VCaP (cell line): ENCODE results near the gene CMBL.

Source experiments
- H3K27ac ChIP-seq: fragments of 450-650 bp; 2 replicates; pipeline ENCODE4 v1.5.1; 2017
- TF ChIP-seq, protein P1 (sequence below): fragments of 450-650 bp; conservative IDR thresholded peaks from 2 replicates; pipeline ENCODE4 v1.5.1; 2017; ENCODE audit warnings: mild to moderate bottlenecking, moderate library complexity

The CMBL gene

DNA sequence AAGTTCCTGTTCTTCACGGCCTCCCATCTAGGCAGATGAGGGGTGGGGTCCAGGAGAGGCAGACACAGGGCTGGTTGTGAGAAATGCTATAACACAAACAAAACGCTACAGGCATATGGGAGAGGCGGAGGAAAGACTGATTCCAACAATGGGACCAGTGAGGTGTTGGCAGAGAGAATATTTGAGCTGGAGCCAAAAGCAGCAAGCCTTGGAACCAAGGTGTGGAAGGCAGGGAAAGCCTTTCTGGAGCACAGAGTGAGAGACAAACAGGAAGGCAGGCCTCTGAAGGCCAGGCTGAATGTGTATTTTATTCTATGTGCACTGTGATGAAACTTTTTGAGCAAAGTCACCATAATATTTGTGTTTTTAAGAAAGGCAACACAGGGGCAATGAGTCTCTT is 60.9 kb downstream of the CMBL start:
- TF ChIP-seq, protein P1, sequence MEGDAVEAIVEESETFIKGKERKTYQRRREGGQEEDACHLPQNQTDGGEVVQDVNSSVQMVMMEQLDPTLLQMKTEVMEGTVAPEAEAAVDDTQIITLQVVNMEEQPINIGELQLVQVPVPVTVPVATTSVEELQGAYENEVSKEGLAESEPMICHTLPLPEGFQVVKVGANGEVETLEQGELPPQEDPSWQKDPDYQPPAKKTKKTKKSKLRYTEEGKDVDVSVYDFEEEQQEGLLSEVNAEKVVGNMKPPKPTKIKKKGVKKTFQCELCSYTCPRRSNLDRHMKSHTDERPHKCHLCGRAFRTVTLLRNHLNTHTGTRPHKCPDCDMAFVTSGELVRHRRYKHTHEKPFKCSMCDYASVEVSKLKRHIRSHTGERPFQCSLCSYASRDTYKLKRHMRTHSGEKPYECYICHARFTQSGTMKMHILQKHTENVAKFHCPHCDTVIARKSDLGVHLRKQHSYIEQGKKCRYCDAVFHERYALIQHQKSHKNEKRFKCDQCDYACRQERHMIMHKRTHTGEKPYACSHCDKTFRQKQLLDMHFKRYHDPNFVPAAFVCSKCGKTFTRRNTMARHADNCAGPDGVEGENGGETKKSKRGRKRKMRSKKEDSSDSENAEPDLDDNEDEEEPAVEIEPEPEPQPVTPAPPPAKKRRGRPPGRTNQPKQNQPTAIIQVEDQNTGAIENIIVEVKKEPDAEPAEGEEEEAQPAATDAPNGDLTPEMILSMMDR: no peak
- H3K27ac ChIP-seq: no peak overlapping the region

GRCh38 chr5:10244342-10244944 is 63.3 kb downstream of the CMBL start:
- H3K27ac ChIP-seq: no peak overlapping the region
- TF ChIP-seq, protein P1: no peak

DNA sequence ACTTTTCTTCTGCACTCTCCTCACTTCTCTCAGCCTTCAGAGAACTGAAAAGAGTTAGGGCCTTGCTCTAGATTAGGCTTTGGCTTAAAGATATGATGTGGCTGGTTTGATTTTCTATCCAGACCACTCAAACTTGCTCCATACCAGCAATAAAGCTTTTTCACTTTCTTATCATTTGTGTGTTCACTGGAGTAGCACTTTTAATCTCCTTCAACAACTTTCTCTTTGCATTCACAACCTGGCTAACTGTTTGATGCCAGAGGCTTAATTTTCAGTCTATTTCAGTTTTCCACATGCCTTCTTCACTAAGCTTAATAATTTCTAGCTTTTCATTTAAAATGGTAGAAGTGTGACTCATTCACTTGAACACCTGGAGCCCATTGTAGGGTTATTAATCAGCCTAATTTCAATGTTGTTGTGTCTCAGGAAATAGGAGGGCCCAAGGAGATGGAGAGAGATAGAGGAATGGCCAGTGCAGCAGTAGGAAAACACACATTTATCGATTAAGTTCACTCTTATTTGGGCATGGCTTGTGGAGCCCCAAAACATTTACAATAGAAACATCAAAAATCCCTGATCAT is 64.0 kb downstream of the CMBL start:
- H3K27ac ChIP-seq: no peak overlapping the region
- TF ChIP-seq, protein P1: no peak

DNA sequence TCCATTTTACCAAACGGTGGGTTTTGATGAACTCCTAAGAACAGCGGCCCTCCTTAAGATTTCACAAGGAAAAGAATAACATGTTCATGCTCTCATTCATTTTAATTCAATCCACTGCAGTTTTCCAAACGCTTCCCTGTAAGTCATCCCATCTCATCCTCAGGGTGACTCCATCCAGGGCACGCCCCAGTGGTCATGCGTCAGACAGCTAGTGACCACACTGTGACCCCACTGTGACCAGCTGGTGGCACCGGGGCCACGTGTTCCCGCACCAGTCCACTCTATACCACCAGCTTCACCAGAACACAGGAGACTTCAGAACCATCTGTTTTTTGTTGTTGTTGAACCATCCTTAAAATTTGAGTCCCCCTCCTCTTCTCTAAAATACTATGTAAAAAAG is 72.4 kb downstream of the CMBL start:
- H3K27ac ChIP-seq: no peak overlapping the region
- TF ChIP-seq, protein P1: no peak

- TF ChIP-seq, protein P1: peak; percentile 70
- no peak overlapping the region for H3K27ac ChIP-seq
Measured at GRCh38 chr5:10233505-10233904, 74.2 kb downstream of the CMBL start.

DNA sequence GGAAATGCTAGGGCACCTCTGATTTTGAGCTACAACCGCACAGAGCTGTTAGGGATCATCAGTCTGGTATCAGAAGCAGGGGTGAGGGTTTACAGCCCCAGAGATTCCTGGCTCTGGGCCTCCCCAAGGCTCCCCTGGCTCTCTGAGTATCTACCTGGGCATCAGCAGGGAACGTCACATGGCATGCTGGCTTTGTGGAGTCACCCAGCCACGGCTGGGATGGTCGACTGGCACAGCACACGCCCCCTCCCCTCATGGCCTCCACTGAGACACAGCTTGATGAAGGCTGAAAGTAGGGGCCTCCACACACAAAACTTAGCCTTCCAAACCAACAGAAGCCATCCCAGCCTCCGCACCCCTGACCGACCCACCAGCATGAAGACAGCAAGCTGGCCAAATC is 74.7 kb downstream of the CMBL start:
- TF ChIP-seq, protein P1: no peak
- no peak overlapping the region for H3K27ac ChIP-seq

GRCh38 chr5:10232386-10232785 is 75.3 kb downstream of the CMBL start:
- TF ChIP-seq, protein P1: no peak

More at GRCh38 chr5:10232386-10232785, 75.3 kb downstream of the CMBL start:
- H3K27ac ChIP-seq: no peak overlapping the region
